Muscle layer of colon (tissue), 2 donors: Measurements from ENCODE around the gene PCSK7.

Experiments used
- H3K27ac ChIP-seq: one replicate; pipeline ENCODE4 v1.7.0; 2013; ENCODE audit warnings: low read depth, mild to moderate bottlenecking, low read length, moderate library complexity
- H3K27me3 ChIP-seq, 2 donors: one replicate each; pipeline ENCODE4 v1.7.0; 2013; ENCODE audit warnings: low read length in 2 of 2, mild to moderate bottlenecking in 2 of 2; ENCODE audit not compliant: insufficient read depth in 2 of 2, control insufficient read depth in 1 of 2
- H3K36me3 ChIP-seq: one replicate; pipeline ENCODE4 v1.7.0; 2013; ENCODE audit warnings: mild to moderate bottlenecking, low read length; ENCODE audit not compliant: insufficient read depth
- H3K4me1 ChIP-seq: one replicate; pipeline ENCODE4 v1.7.0; 2013; ENCODE audit warnings: mild to moderate bottlenecking, low read length; ENCODE audit not compliant: insufficient read depth
- H3K4me3 ChIP-seq, 2 donors: one replicate each; pipeline ENCODE4 v1.7.0; 2013; ENCODE audit warnings: low read length in 2 of 2, low read depth in 1 of 2, mild to moderate bottlenecking in 1 of 2, moderate library complexity in 1 of 2
- H3K9ac ChIP-seq: one replicate; pipeline ENCODE4 v1.7.0; 2013; ENCODE audit warnings: low read length
- H3K9me3 ChIP-seq: one replicate; pipeline ENCODE4 v1.7.0; 2013; ENCODE audit warnings: mild to moderate bottlenecking, low read length
- donor health status: abdominal sarcoma.
- donor health status: Adenocarcinoma of cecum.

The PCSK7 gene

DNA sequence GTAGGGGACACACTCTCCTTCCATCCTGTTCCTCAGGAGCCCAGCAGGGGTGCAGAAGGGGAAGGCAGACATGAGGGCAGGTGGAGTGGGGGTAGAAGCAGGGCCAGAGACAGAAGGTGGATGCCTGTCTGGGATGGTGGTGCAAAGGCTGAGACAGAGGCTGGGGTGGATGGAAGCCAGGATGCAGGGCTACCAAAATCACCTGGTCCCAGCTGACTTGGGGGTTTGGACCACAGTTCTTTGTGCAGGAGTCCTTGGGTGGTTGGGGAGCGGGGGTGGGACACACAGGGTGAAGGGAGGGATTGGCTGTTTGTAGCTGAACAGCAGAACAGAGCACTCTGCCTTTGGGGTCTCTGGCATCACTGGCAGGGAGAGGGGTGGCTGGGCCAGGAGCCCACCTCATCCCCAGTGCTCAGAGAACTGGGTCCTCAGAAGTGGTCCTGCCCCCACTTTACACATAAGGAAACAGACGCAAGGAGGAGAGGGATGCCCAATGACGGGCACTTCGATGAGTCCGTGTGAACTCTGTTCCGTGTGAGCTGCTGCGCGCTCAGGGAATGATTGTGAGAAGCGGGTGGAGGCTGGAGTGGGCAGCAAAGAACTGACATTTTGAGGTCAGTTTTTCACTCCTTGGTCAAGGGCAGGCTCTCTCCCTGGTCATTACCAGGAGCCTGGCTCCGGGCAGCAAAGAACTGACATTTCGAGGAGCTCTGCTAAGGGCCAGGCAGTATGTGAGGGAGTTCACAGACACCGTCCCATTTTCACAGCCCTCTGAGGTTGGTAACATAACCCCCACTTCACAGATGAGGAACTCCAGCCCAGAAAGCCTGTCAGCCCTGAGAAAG lies 30.8 kb downstream of the PCSK7 start:
- peak overlapping the region; percentile 96 for H3K27ac ChIP-seq
- no peaks in the 10 kb centered on the region for H3K9me3 ChIP-seq
- H3K36me3 ChIP-seq, result peaks cover 58% of the 10 kb centered on the region
- peaks cover 32% of the 10 kb centered on the region for H3K4me1 ChIP-seq
- no peaks in the 10 kb centered on the region for H3K27me3 ChIP-seq
- H3K9ac ChIP-seq, result peak overlapping the region; percentile 99
- H3K4me3 ChIP-seq, result peak overlapping the region; percentile 86 to 97

DNA sequence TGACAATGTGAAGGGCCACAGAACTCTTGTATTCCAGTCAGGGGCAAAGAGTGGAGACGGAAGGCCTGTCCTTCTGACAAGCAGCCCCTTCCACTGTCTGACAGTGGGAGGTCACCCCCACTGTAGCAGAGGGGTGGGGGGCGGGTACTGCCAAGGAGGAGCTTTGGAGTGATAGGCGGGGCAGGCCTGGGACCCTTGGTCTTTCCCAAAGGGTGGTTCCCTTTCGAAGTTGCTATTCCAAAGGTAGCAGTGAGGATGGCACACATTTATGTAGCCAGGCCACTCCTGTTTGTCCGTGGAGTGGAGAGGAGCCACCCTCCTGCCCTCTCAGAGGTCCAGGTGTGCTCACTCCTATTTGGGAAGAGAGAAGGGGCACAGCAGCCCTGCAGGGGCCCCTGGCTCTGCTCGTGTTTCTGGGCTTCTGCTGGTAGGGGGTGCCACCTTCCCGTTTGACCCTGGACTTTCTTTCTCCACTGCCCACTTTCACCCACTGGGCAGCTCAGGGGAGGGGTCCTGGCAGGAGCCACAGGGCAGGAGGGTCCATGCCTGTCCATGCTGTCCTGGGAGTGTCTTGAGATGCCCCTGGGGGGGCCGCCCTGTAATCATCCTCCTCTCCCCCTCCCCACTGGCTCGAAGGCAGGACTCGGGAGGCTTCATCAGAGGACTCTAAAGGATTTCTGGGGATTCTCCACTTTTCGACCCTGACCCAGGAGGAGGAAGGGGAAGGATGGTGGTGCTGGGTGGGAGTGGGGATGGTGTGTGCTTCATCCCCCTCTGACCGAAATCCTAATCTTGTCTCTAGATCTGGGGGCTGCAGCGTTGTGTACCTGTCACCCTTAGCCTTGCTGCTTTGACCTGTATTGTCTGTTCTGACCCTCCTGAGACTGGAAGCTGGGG lies 31.7 kb downstream of the PCSK7 start:
- H3K9me3 ChIP-seq, result no peaks in the 10 kb centered on the region
- H3K9ac ChIP-seq, result peak overlapping the region; percentile 99
- H3K27me3 ChIP-seq, result no peaks in the 10 kb centered on the region
- H3K36me3 ChIP-seq, result peaks cover 60% of the 10 kb centered on the region
- peaks cover 28% of the 10 kb centered on the region for H3K4me1 ChIP-seq
- peak overlapping the region; percentile 96 for H3K27ac ChIP-seq
- peak overlapping the region; percentile 86 to 97 for H3K4me3 ChIP-seq

- Histone ChIP-seq H3K9me3 (no peaks in the 10 kb centered on the region), H3K36me3 (peaks cover 52% of the 10 kb centered on the region), H3K27me3 (no peaks in the 10 kb centered on the region), H3K27ac (peak within 1 kb of the TSS; percentile 98), H3K4me1 (peaks cover 19% of the 10 kb centered on the region), H3K9ac (peak within 1 kb of the TSS; percentile 99), H3K4me3 (peak within 1 kb of the TSS; percentile 86 to 97)
These were observed 32.6 kb downstream of the PCSK7 start, which contains the start of gene TAGLN for GRCh38 chr11:117199053-117199915. Gene TAGLN (plus strand): TSS chr11:117199370. CDS start chr11:117203014, 3,644 bp downstream.

GRCh38 chr11:117198613-117199012 lies 33.3 kb downstream of the PCSK7 start:
- peak overlapping the region; percentile 51 to 97 for H3K4me3 ChIP-seq
- peak overlapping the region; percentile 68 for H3K9ac ChIP-seq
- H3K9me3 ChIP-seq, result no peaks in the 10 kb centered on the region
- peaks cover 13% of the 10 kb centered on the region for H3K4me1 ChIP-seq
- H3K27me3 ChIP-seq, result no peaks in the 10 kb centered on the region
- peak overlapping the region; percentile 98 for H3K27ac ChIP-seq
- peaks cover 46% of the 10 kb centered on the region for H3K36me3 ChIP-seq

GRCh38 chr11:117197516-117198456 lies 34.1 kb downstream of the PCSK7 start:
- no peaks in the 10 kb centered on the region for H3K9me3 ChIP-seq
- peak overlapping the region; percentile 68 for H3K9ac ChIP-seq
- H3K27ac ChIP-seq, result peak overlapping the region; percentile 98
- H3K4me3 ChIP-seq, result peak overlapping the region; percentile 51 to 97
- peaks cover 13% of the 10 kb centered on the region for H3K4me1 ChIP-seq
- H3K27me3 ChIP-seq, result no peaks in the 10 kb centered on the region
- peaks cover 45% of the 10 kb centered on the region for H3K36me3 ChIP-seq

DNA sequence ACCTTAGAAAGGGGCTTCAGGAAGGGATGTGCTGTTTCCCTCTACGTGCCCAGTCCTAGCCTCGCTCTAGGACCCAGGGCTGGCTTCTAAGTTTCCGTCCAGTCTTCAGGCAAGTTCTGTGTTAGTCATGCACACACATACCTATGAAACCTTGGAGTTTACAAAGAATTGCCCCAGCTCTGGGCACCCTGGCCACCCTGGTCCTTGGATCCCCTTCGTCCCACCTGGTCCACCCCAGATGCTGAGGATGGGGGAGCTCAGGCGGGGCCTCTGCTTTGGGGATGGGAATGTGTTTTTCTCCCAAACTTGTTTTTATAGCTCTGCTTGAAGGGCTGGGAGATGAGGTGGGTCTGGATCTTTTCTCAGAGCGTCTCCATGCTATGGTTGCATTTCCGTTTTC lies 34.9 kb downstream of the PCSK7 start:
- Histone ChIP-seq H3K9me3 (no peaks in the 10 kb centered on the region), H3K9ac (no peak overlapping the region), H3K27me3 (no peaks in the 10 kb centered on the region), H3K36me3 (peaks cover 45% of the 10 kb centered on the region), H3K27ac (peak overlapping the region; percentile 98), H3K4me1 (peaks cover 13% of the 10 kb centered on the region), H3K4me3 (no peak overlapping the region)

- Histone ChIP-seq H3K36me3 (peaks cover 38% of the 10 kb centered on the region), H3K27ac (no peak overlapping the region), H3K27me3 (no peaks in the 10 kb centered on the region), H3K9ac (no peak overlapping the region), H3K4me3 (no peak overlapping the region), H3K4me1 (peaks cover 13% of the 10 kb centered on the region), H3K9me3 (no peaks in the 10 kb centered on the region)
These were observed 36.1 kb downstream of the PCSK7 start for GRCh38 chr11:117195761-117196160.

- Histone ChIP-seq H3K4me3 (no peak overlapping the region), H3K9me3 (no peaks in the 10 kb centered on the region), H3K36me3 (peaks cover 38% of the 10 kb centered on the region), H3K27me3 (no peaks in the 10 kb centered on the region), H3K9ac (no peak overlapping the region), H3K27ac (no peak overlapping the region), H3K4me1 (peaks cover 13% of the 10 kb centered on the region)
These were observed 36.6 kb downstream of the PCSK7 start for GRCh38 chr11:117195258-117195657.

GRCh38 chr11:117194267-117194666 lies 37.6 kb downstream of the PCSK7 start:
- H3K36me3 ChIP-seq, result peaks cover 44% of the 10 kb centered on the region
- H3K27me3 ChIP-seq, result no peaks in the 10 kb centered on the region
- no peaks in the 10 kb centered on the region for H3K9me3 ChIP-seq
- H3K4me3 ChIP-seq, result no peak overlapping the region
- no peak overlapping the region for H3K27ac ChIP-seq
- peaks cover 13% of the 10 kb centered on the region for H3K4me1 ChIP-seq
- no peak overlapping the region for H3K9ac ChIP-seq
